22Rv1 (cell line): ENCODE measurements around the gene MUCL3.
"Not testable (repeated sequence)": the region's sequence is repeated elsewhere in the genome, so short reads cannot be mapped to it uniquely, and the experiment has no call there.

Source experiments
- H3K27ac ChIP-seq: fragments of 450-650 bp; 2 replicates; pipeline ENCODE4 v1.5.1; 2017
- CTCF ChIP-seq: fragments of 450-650 bp; IDR thresholded peaks from 2 replicates; pipeline ENCODE4 v1.5.1; 2017; ENCODE audit warnings: mild to moderate bottlenecking
- ZFX ChIP-seq: fragments of 450-650 bp; IDR thresholded peaks from 2 replicates; pipeline ENCODE4 v1.6.1; 2017; ENCODE audit warnings: antibody characterized with exemption, borderline replicate concordance

The MUCL3 gene

GRCh38 chr6:30990422-30991086 lies 49.8 kb downstream of the MUCL3 start:
- H3K27ac ChIP-seq, result no peak overlapping the region
- TF ChIP-seq CTCF (no peak), ZFX (no peak)

- no peak overlapping the region for H3K27ac ChIP-seq
- TF ChIP-seq ZFX (no peak), CTCF (no peak)
Measured at GRCh38 chr6:30991891-30992290, 51.1 kb downstream of the MUCL3 start.

GRCh38 chr6:30997301-30997700 lies 56.5 kb downstream of the MUCL3 start:
- no peak overlapping the region for H3K27ac ChIP-seq
- TF ChIP-seq ZFX (no peak), CTCF (no peak)

GRCh38 chr6:30998785-30999184 lies 58.0 kb downstream of the MUCL3 start:
- no peak for TF ChIP-seq ZFX
- no peak for TF ChIP-seq CTCF
- 0 out of 2 replicates have a peak overlapping the region, but pooled peaks have one; percentile 10 for H3K27ac ChIP-seq

GRCh38 chr6:31000067-31000860 lies 59.5 kb downstream of the MUCL3 start:
- not testable (repeated sequence) for H3K27ac ChIP-seq

GRCh38 chr6:31001281-31001888 lies 60.6 kb downstream of the MUCL3 start:
- TF ChIP-seq CTCF, result no peak
- no peak for TF ChIP-seq ZFX
- H3K27ac ChIP-seq, result no peak overlapping the region

- no peak for TF ChIP-seq CTCF
- TF ChIP-seq ZFX, result no peak
Measured at GRCh38 chr6:31002471-31002870, 61.7 kb downstream of the MUCL3 start.

More at GRCh38 chr6:31002471-31002870, 61.7 kb downstream of the MUCL3 start:
- H3K27ac ChIP-seq, result no peak overlapping the region
